ENCODE data around the gene EPHA3.

Gene EPHA3

DNA sequence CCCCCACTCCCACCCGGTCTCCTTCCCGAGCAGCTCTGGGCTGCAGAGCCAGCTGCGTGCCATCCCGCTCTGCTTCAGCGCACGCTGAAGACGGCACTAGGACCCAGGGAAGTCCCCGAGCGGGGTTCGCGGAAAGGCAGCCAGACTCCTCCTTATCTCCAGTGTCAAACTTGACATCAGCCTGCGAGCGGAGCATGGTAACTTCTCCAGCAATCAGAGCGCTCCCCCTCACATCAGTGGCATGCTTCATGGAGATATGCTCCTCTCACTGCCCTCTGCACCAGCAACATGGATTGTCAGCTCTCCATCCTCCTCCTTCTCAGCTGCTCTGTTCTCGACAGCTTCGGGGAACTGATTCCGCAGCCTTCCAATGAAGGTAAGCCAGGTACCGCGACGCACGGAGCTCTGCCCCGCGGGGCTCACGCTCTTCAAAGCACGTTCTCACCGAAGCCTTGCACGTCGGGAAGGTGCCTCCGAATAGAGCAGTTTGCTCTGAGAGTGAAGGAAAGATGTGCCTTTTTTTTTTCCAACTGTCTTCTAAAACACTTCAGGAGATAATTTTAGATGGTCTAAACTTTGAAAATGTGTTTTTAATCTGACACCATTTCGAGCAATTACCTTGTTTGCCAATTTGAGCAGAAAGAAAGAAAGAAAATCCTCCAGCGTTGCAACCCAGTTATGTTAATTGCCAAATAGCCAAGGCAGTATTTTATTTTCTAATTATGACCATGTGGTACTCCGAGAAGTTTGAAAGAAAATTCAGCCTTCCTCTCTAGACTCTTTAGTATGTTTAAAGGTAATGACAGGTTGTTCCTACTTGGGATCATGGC is at the start of gene EPHA3:
Gene EPHA3, plus strand, starts transcription at position 161 of the 830 bp plus-strand sequence. Its CDS starts 128 bp downstream, at position 289.
- peak; percentile 63 to 75 for DNase-seq
- TF ChIP-seq GATA1 (IDR thresholded peaks at IDR 0.05; ENCODE audit: low read depth, low read length), result no peak
- no peak for TF ChIP-seq POLR2A (IDR thresholded peaks at IDR 0.05; ENCODE audit: low read length)

DNA sequence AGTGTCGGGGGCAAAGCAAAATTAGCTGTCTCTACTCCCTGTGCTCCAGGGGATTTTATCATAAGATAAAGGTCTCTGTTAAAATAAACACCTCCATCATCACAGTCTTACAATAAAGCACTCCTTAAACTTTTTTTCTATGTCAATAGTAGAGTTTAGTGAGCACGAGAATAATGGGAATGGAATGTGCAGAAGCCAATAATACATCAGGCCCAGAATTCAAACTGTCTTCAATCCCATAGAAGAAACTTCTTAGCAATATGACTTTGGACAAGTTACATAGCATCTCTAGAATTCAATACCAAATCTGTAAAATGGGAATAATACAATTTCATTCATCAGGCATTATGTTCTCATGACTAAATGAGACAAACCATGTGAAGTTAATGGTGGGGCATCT is 49.0 kb upstream of the EPHA3 start:
- no peak for DNase-seq
- TF ChIP-seq POLR2A (IDR thresholded peaks at IDR 0.05; ENCODE audit: low read length) (no peak), GATA1 (IDR thresholded peaks at IDR 0.05; ENCODE audit: low read depth, low read length) (no peak)

DNA sequence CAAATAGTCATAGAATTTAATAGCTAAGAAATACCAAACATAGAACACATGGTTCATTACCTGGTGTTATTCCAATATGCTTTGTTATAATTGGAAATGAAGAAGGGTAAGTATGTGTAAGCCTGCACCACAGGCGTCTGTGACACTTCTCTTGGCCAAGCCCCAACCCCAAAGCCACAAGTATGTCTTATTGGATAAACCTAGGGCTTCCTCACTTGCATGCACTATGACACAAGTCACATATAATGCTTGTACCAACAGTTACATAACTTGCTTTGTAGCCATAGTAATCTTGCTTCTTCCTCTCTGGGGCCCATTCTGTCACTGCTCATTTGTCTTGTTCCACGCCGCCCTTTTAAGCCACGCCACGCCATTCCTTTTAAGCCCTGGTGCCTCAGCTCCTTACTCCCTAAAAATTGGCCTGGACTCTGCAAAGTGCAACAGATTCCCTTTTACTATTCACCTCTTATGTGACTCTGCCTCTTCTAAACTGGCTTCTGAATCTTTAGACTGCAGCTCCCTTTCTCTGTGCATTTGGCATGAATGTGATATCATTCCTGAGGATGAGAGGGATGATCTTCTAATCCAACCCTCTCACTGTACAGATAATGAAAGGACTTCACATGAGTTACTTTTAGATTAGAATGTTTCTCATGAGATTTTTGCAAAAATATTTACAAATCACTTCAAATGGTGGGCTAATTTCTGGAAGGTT is 48.1 kb upstream of the EPHA3 start:
- no peak for DNase-seq
- TF ChIP-seq POLR2A (IDR thresholded peaks at IDR 0.05; ENCODE audit: low read length), result no peak
- TF ChIP-seq GATA1 (IDR thresholded peaks at IDR 0.05; ENCODE audit: low read depth, low read length), result no peak

DNA sequence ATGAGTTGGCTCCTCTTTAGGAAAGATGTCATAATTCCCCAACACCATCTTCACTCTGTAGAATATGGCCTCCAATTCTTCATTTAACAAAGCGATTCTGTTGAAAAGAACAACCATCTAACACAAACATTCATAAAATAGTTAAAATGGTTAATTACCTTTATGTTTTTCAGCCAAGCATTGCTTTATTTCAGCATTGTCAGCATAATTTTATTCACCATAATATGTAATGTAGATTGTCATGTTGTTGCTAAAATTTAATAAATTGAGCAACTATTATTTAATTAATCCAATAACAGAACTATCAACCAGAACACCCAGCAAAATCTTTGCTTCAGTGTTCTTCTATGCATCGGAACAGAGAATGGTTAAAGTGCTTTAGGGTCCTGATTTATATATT is 46.2 kb upstream of the EPHA3 start:
- TF ChIP-seq GATA1 (IDR thresholded peaks at IDR 0.05; ENCODE audit: low read depth, low read length), result no peak
- TF ChIP-seq POLR2A (IDR thresholded peaks at IDR 0.05; ENCODE audit: low read length), result no peak
- no peak for DNase-seq

DNA sequence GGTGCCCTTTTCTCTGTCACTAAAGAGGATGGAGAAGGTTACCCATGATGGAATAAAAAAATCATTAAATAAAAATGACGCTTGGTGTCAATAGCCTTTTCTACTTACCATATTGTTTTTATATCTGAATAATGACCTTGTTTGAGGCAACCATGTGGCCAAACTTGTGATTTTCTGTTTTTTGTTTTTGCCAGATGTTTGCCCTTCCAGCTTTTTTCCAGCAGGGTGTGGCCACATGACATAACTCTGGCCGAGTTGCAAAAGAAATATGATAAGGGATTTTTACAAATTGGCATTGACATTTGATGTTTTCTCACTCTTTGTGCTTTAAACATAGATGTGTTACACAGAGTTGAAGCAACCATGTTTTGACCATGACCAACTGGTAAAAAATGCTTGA is 39.7 kb upstream of the EPHA3 start:
- TF ChIP-seq GATA1 (IDR thresholded peaks at IDR 0.05; ENCODE audit: low read depth, low read length) (no peak), POLR2A (IDR thresholded peaks at IDR 0.05; ENCODE audit: low read length) (no peak)
- no peak for DNase-seq

DNA sequence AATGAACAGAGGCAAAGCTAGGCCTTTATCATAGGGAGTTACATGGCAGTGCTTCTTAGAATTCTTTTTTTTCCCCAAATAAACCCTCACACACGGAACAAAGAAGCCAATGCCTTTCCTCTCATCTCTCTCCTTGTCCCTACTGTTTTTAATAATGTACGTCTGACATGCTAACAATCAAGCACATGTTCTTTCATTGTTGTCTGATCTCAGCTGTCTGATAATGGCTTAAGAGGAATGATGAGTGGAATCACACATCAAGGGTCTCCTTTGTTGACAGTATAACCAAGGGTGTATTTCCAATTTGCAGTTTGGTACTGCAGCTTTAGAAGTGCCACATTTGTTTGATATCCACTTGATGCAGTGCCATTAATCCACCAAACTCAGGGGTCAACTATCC is 34.8 kb upstream of the EPHA3 start:
- DNase-seq, result no peak

DNA sequence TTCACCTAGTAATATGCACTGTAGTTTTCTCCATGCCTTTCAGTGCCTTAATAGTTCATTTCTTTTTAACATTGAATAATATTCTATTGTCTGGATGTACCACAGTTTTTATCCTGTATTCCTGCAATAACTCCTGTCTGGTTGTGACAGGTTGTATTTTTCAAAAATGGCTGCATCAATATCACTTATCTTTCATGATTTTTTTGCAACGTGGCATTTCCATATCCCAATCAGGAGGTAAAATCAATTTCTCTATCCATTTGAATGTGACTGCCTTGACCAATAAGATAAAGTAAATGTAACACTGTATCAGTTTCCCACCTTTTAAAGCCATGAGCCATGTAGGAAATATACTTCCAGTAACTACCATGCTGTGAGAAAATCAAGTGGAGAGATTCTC is 27.5 kb upstream of the EPHA3 start:
- no peak for TF ChIP-seq GATA1 (IDR thresholded peaks at IDR 0.05; ENCODE audit: low read depth, low read length)
- TF ChIP-seq POLR2A (IDR thresholded peaks at IDR 0.05; ENCODE audit: low read length), result no peak
- DNase-seq, result no peak

More for the DNA sequence above, 34.8 kb upstream of the EPHA3 start:
- TF ChIP-seq POLR2A (IDR thresholded peaks at IDR 0.05; ENCODE audit: low read length) (no peak), GATA1 (IDR thresholded peaks at IDR 0.05; ENCODE audit: low read depth, low read length) (no peak)

DNA sequence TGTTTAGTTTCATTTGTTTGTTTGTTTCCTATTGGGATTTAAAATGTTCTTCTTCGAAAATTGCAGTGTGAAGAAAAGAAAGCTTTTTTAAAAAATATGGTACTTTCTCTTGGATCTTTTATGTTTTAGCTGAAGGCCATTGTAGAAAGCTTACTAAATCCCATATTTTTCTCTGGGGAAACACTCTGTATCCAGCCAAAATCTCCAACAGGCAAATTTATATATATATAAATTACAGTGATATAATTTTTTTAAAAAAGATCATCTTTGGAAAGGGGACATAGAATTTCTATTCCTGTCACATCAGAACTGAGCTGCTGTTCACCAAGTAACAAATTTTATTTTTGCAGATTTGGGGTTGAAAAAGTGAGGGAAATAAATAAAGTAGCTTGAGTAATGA is 19.6 kb upstream of the EPHA3 start:
- TF ChIP-seq GATA1 (IDR thresholded peaks at IDR 0.05; ENCODE audit: low read depth, low read length), result no peak
- DNase-seq, result no peak

DNA sequence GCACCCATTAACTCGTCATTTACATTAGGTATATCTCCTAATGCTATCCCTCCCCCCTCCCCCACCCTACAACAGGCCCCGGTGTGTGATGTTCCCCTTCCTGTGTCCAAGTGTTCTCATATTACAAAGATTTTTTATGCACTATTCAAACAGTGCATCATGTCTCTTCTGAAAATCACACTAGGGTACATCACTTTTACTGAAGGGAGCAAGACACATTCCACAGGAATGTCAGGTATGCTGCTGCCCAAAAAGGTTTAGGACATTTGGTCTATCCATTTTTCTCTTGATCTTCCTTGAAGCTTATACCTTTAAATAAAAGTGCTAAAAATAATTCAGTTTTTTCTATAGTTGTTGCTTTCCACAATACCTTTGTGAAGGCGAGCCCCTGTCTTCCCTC is 9.2 kb upstream of the EPHA3 start:
- no peak for DNase-seq
- no peak for TF ChIP-seq GATA1 (IDR thresholded peaks at IDR 0.05; ENCODE audit: low read depth, low read length)
- TF ChIP-seq POLR2A (IDR thresholded peaks at IDR 0.05; ENCODE audit: low read length), result no peak

DNA sequence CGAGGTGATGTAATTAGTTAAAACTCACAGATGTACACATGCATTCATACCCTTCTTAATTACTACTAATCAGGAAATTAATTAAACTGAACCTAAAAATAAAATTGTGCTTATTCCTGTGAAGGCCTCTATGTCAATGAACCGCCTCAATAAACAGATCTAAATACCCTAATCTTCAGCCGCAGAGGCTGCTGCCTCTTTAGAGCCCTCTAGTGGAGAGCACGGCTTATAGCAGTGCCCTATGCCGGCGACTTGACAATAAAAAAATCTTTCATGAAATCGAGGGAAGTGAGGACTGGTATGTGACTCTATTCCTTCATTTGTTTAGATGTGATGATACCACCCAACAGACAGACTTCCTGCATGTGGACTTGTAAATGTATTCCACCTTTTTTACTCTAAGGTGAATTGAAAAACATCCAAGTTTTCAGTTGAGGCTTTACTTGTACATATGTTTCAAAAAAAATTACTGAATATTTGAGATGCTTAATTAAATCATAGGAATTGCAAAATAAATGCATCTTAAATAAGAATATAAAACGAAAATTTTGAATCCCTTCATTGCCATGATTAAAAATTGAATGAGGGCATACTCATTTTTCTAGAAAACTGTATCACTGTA is 8.3 kb upstream of the EPHA3 start:
- TF ChIP-seq POLR2A (IDR thresholded peaks at IDR 0.05; ENCODE audit: low read length), result no peak
- TF ChIP-seq GATA1 (IDR thresholded peaks at IDR 0.05; ENCODE audit: low read depth, low read length), result no peak

DNA sequence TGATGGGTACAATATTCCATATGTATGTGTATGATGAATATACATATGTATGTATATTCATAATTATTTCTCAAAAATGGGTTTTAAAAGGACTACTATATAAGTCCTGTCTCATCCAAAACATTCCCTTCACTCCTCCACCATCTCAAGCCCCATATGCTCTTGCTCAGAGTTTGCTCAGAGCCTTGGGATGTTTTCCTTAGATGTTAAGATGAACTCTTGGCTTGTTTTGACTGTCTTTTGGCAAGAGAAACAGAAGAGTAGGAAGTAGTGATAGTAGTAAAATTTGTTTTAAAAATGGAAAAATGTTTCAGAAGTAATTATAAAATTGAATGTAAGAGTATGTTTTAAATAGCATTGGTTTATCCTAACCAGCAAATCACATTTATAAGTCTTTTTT is 6.2 kb upstream of the EPHA3 start:
- no peak for TF ChIP-seq POLR2A (IDR thresholded peaks at IDR 0.05; ENCODE audit: low read length)
- TF ChIP-seq GATA1 (IDR thresholded peaks at IDR 0.05; ENCODE audit: low read depth, low read length), result no peak
- DNase-seq, result no peak

More for the DNA sequence above, 8.3 kb upstream of the EPHA3 start:
- peak; percentile 54 to 63 for DNase-seq

DNA sequence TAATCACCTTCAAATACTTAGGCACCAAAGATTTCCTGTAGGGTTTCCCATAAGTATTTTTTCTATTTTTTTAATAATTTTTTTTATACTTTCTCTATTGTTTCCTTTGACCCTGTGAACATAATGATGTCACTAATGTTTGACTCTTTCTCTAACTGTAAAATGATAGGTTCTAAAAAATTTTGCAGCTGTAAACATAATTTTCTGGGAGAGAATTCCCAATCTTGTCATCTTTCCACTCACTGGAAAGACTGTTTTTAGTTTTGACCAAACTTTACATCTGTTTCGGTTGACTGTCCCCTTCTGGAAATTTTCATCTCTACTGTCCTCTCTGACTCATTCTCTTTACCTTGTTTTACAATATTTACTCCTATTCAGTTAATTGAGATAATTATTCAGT is 5.5 kb upstream of the EPHA3 start:
- TF ChIP-seq GATA1 (IDR thresholded peaks at IDR 0.05; ENCODE audit: low read depth, low read length) (no peak), POLR2A (IDR thresholded peaks at IDR 0.05; ENCODE audit: low read length) (no peak)

DNA sequence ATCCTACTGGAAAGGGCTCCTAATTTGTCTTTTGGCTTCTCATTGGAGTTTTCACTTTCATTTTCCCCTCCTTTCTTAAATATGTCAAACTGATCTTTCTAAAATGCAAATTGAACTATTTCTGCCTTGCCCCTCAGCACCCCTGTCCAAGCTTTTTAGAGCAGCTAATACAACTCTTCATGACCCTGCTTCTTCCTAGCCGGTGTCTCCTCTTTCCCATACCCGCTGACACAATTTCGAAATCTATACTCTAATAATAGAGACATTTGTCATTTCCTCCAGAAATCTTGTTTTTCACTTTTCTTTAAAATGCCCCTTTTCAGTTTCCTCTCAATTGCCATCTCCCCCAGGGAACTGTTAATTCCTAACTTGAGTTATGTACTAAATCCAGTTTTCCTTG is 2.9 kb upstream of the EPHA3 start:
- no peak for DNase-seq
- TF ChIP-seq POLR2A (IDR thresholded peaks at IDR 0.05; ENCODE audit: low read length), result no peak
- no peak for TF ChIP-seq GATA1 (IDR thresholded peaks at IDR 0.05; ENCODE audit: low read depth, low read length)

More for the DNA sequence above, 5.5 kb upstream of the EPHA3 start:
- DNase-seq, result no peak

DNA sequence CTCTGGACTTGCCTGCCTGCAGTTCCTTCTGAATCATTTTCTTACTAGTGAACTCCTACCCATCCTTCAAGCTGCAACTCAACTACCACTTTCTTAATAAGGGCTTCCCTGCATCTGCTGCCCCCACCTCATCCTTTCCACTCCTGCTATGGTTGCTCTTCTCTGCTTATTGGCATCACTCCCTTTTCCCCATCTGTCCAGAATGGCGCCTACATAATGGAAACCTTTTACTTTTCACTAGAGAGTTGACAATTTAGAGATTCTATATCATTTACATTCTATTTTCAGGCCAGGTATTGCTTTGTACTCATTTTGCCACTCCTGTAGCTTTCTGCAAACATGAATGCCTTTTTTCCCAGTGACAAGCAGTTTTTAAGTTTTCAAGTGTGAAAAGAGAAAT is 1.9 kb upstream of the EPHA3 start:
- TF ChIP-seq POLR2A (IDR thresholded peaks at IDR 0.05; ENCODE audit: low read length) (no peak), GATA1 (IDR thresholded peaks at IDR 0.05; ENCODE audit: low read depth, low read length) (no peak)
- DNase-seq, result no peak

DNA sequence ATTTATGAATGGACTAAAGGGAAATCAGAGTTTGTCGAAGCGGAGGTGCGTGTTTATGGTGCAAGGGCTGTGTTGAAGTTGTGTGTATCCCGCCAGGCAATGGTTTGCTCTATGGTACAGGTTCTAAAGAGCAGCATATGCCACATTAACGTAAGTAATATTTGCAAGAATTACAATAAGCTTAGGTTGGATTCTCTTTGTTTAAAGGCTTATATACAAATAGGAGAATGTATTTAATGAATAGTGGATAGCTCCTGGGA is 800 bp downstream of the EPHA3 start:
- no peak for TF ChIP-seq GATA1 (IDR thresholded peaks at IDR 0.05; ENCODE audit: low read depth, low read length)
- no peak for DNase-seq

All from erythroblast (primary cell).